Heart right ventricle (tissue), 16 donors: ENCODE data around the gene YDJC. TPM values are rescaled to one million over a fixed set of nuclear protein-coding genes. Genes with fewer than 3 reads are reported as not detected.
"Not testable (repeated sequence)": the region's sequence is repeated elsewhere in the genome, so short reads cannot be mapped to it uniquely, and the experiment has no call there.

ENCODE experiments used
- ATAC-seq, 8 donors: fragments of 200-7000 bp; cut with Tn5 transposase; one replicate each; pipeline ENCODE4 v1.9.1; 2020; ENCODE audit warnings: mild to moderate bottlenecking in 8 of 8, moderate library complexity in 8 of 8, moderate number of reproducible peaks in 1 of 8
- DNase-seq, 2 donors: peaks; one replicate each; pipeline ENCODE4 v3.0.0-alpha.2; 2020
- H3K27ac ChIP-seq, 10 donors: fragments of 200-600 bp; sonication (generic) in 2 of 10; one replicate each; pipeline versions ENCODE4 v1.5.0 to v1.8.0; 2020 to 2022; ENCODE audit warnings: mild to moderate bottlenecking in 3 of 10
- H3K27me3 ChIP-seq, 7 donors: fragments of 200-600 bp; one replicate each; pipeline ENCODE4 v1.8.0; 2021 to 2022; ENCODE audit warnings: mild to moderate bottlenecking in 2 of 7
- H3K36me3 ChIP-seq, 9 donors: fragments of 200-600 bp; sonication (generic) in 1 of 9; one replicate each; pipeline versions ENCODE4 v1.5.0 to v1.8.0; 2020 to 2022; ENCODE audit warnings: mild to moderate bottlenecking in 2 of 9
- H3K4me1 ChIP-seq, 9 donors: fragments of 200-600 bp; sonication (generic) in 1 of 9; one replicate each; pipeline versions ENCODE4 v1.5.0 to v1.8.0; 2020 to 2022; ENCODE audit warnings: mild to moderate bottlenecking in 4 of 9
- H3K4me3 ChIP-seq, 10 donors: fragments of 200-600 bp; sonication (generic) in 2 of 10; one replicate each; pipeline versions ENCODE4 v1.5.0 to v1.8.0; 2020 to 2022; ENCODE audit warnings: mild to moderate bottlenecking in 7 of 10, moderate library complexity in 2 of 10
- H3K9me3 ChIP-seq, 11 donors: fragments of 200-600 bp in 10 of 11; sonication (generic) in 2 of 11; one replicate each; pipeline versions ENCODE4 v1.5.0 to v1.8.0; 2013 to 2022; ENCODE audit warnings: mild to moderate bottlenecking in 2 of 11, control low read depth in 1 of 11, moderate library complexity in 1 of 11
- CTCF ChIP-seq, 9 donors: fragments of 200-600 bp; sonication (generic) in 2 of 9; IDR thresholded peaks; one replicate each; pipeline versions ENCODE4 v1.5.0 to v1.8.0; 2021 to 2022; ENCODE audit warnings: antibody characterized with exemption in 9 of 9, mild to moderate bottlenecking in 5 of 9, moderate library complexity in 1 of 9
- WGBS, 2 donors: extraction: QIAGEN DNeasy Blood & Tissue Kit; methylation state at CpG; one replicate each; pipeline ENCODE4 v1.1.7; 2013; ENCODE audit warnings: inconsistent platforms in 1 of 2; 5-methylcytosine and 5-hydroxymethylcytosine counted together
- intact Hi-C, 10 donors: fragments of 100-400 bp; cut with DNase I; formaldehyde crosslinking; loops; one replicate each; pipeline versions ENCODE4 v1.11.1 to v1.14.2; 2022
- polyA plus RNA-seq, 2 donors: library from polyadenylated mRNA; stranded (reverse); fragments of 200-250 nt; gene quantifications; one replicate each; pipeline ENCODE4 v1.2.3, GENCODE V29; 2013
- total RNA-seq, 10 donors: library from RNA; stranded (reverse); fragmentation: NEBNext Ultra II Directional in 3 of 10; extraction: Animal tissue kit (Norgen Biotek cat#: 25700) in 3 of 10; gene quantifications; one replicate each; pipeline versions ENCODE4 v1.2.1 to v1.2.4, GENCODE V29; 2021 to 2023
- donor health status: Arrhythmogenic right ventricular cardiomyopathy.
- donor health status: ischemic (EF 13 %, LVEDD 7.1; RV severe dilation, severe dysfunction).
- donor health status: healthy with polysubstance abuse.
- donor health status: DM: no; HTN: yes; CAD: no.
- donor health status: DM: no; HTN: no; CAD: no.
- donor health status: ischemic (EF 25% LVEDD 6.9; RV normal size, moderate dysfunction).
- donor health status: ischemic (EF 25% LVEDD 5.7; RV mildly dilated, moderate dysfunction).
- donor health status: healthy.
- donor health status: DM: yes; HTN: yes; CAD: no.
- donor health status: Ischemic cardiomyopathy.
- donor health status: ischemic (EF 35%, LVEDD 5.7; RV mildly dilated, moderate dysfunction).
- donor health status: nonischemic (EF 11% LVEDD 7.7; RV severe dilation, severe dysfunction).
- donor health status: DM: yes; HTN: yes; CAD: no.
- donor health status: PGD.
- donor health status: ischemic (EF 29% LVEDD 5.4; RV normal size, mild dysfunction).
- donor health status: nonischemic (EF 23%, LVEDD 6.1; RV moderate dilation, normal function).

Gene YDJC
- total and polyA plus RNA-seq, 12 donors, result 2.3 to 26.4 (median 4.4) TPM

- Histone ChIP-seq H3K9me3 (no peaks in the 10 kb centered on the region), H3K27me3 (no peaks in the 10 kb centered on the region), H3K36me3 (peaks cover 0 to 84% (median 15%) of the 10 kb centered on the region in 9 donors), H3K4me3 (no peak overlapping the region), H3K27ac (no peak overlapping the region), H3K4me1 (peaks cover 0 to 18% (median 0%) of the 10 kb centered on the region in 9 donors)
- ATAC-seq (no peak), DNase-seq (no peak)
- no peak for TF ChIP-seq CTCF (IDR thresholded peaks at IDR 0.05)
- WGBS, 2 donors, result 82 to 95% methylated on average over 4 of the region's 4 CpGs
- intact Hi-C loops, result loop anchor here in 1 of 10 donors (5.0 kb wide), 1 partner anchor 36 kb away; no protein-coding TSS in a partner anchor
Measured at GRCh38 chr22:21613553-21614233, 16.1 kb downstream of the YDJC start.

DNA sequence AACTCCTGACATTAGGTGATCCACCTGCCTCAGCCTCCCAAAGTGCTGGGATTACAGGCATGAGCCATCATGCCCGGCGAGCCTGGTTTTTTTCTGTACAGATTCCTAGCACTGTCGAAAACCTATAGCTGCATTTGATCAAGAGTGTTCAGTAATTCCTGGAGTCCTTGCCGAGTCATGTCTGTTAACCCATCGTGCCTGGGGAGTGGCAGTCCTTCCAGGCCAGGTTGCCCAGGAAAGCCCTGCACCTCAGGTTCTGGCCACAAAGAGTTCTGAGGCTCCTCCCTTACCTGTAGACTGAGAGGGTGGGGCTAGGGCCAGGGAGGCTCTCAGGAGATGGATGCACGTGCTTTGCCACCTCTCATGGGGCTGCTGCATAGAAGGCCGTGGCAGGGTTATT is 17.0 kb downstream of the YDJC start:
- Histone ChIP-seq H3K9me3 (no peaks in the 10 kb centered on the region), H3K27me3 (no peaks in the 10 kb centered on the region), H3K4me3 (no peak overlapping the region), H3K36me3 (peaks cover 0 to 78% (median 15%) of the 10 kb centered on the region in 9 donors), H3K4me1 (peaks cover 0 to 25% (median 3%) of the 10 kb centered on the region in 9 donors), H3K27ac (no peak overlapping the region)
- no peak for TF ChIP-seq CTCF (IDR thresholded peaks at IDR 0.05)
- no peak for DNase-seq
- 82 to 90% methylated on average over 7 of the region's 7 CpGs for WGBS, 2 donors
- intact Hi-C loops, result loop anchor here in 1 of 10 donors (5.0 kb wide), 1 partner anchor 36 kb away; no protein-coding TSS in a partner anchor
- ATAC-seq, result no peak

- H3K36me3 ChIP-seq, result peaks cover 0 to 74% (median 15%) of the 10 kb centered on the region in 9 donors
- intact Hi-C loops, result loop anchor here in 1 of 10 donors (5.0 kb wide), 1 partner anchor 34 kb away; no protein-coding TSS in a partner anchor
- TF ChIP-seq CTCF (IDR thresholded peaks at IDR 0.05), result no peak
- WGBS, 2 donors, result 86 to 92% methylated on average over 4 of the region's 4 CpGs
- H3K27ac ChIP-seq, result no peak overlapping the region
- no peaks in the 10 kb centered on the region for H3K27me3 ChIP-seq
- ATAC-seq, result no peak
- no peak overlapping the region for H3K4me3 ChIP-seq
- H3K9me3 ChIP-seq, result no peaks in the 10 kb centered on the region
- DNase-seq, result no peak
- H3K4me1 ChIP-seq, result peaks cover 0 to 34% (median 7%) of the 10 kb centered on the region in 9 donors
Measured at GRCh38 chr22:21611210-21611977, 18.4 kb downstream of the YDJC start.

- WGBS, 2 donors, result 98% methylated on average over 11 of the region's 11 CpGs
Measured at GRCh38 chr22:21609556-21610157, 20.2 kb downstream of the YDJC start.

More at GRCh38 chr22:21609556-21610157, 20.2 kb downstream of the YDJC start:
- not testable (repeated sequence) for ATAC-seq, H3K9me3 ChIP-seq, DNase-seq, H3K27me3 ChIP-seq, H3K27ac ChIP-seq, H3K4me3 ChIP-seq
- Histone ChIP-seq H3K36me3 (peaks cover 0 to 61% (median 14%) of the 10 kb centered on the region in 9 donors), H3K4me1 (peaks cover 0 to 30% (median 8%) of the 10 kb centered on the region in 9 donors)
- intact Hi-C loops, result loop anchor here in 1 of 10 donors (5.0 kb wide), 1 partner anchor 32 kb away; no protein-coding TSS in a partner anchor
